ENCODE measurements around the gene TMEM114.

The TMEM114 gene

GRCh38 chr16:8543258-8543657 is 47.1 kb downstream of the TMEM114 start:
- no peak for DNase-seq

- no peak for DNase-seq
These were observed 47.9 kb downstream of the TMEM114 start for GRCh38 chr16:8542393-8542792.

GRCh38 chr16:8541868-8542267 is 48.4 kb downstream of the TMEM114 start:
- DNase-seq: no peak

GRCh38 chr16:8537691-8538342 is 52.5 kb downstream of the TMEM114 start:
- no peak for DNase-seq

- DNase-seq: no peak
These were observed 56.8 kb downstream of the TMEM114 start for GRCh38 chr16:8533509-8533908.

DNA sequence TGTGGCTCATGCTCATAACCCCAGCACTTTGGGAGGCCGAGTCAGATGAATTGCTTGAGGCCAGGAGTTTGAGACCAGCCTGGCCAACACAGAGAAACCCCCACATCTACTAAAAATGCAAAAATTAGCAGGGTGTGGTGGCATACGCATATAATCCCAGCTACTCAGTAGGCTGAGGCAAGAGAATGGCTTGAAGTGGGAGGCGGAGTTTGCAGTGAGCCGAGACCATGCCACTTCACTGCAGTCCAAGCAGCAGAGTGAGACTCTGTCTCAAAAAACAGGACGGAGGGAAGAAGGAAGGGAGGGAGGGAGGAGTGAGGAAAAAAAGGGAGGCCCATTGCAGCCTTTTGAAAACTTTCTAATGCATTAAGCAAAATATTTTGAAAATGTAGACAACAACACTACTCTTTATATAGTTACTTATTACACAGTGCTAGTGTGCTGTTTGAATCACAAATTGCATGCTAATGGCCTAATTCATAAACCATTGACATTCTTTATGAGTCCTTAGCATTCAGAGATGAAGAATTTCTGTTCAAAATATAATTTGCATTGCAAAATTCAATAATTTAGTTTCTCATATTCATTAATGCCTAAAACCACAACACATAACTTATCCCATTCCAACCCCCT is 59.4 kb downstream of the TMEM114 start:
- DNase-seq: no peak

DNA sequence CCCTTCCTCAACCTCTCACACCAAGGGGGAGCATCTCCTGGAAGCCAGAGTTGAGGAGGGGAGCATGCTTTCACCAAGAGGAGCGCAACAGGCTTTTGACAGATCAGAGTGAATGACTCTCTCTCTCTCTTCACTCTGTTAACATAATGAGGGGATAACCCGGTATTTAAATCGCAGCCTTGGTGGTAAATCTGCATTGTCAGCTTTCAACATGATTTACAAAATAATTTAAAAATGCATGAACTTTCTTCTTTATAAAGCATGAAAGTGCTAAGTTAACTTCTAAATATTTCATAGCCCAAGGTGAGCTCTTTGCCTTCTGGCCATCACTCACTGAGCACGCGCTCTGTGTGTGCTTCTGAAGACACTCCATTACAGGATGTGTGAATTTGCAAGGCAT is 61.8 kb downstream of the TMEM114 start:
- no peak for DNase-seq

- DNase-seq: no peak
These were observed 66.4 kb downstream of the TMEM114 start for GRCh38 chr16:8523932-8524331.

- DNase-seq: no peak
These were observed 67.6 kb downstream of the TMEM114 start for GRCh38 chr16:8522757-8523156.

- no peak for DNase-seq
These were observed 70.7 kb downstream of the TMEM114 start for GRCh38 chr16:8519643-8520042.
